Peyer's patch (tissue), 4 donors: ENCODE data around the gene SPNS3. TPM values are rescaled to one million over a fixed set of nuclear protein-coding genes. Genes with fewer than 3 reads are reported as not detected.

ENCODE experiments used
- DNase-seq, 3 donors: peaks; one replicate each; pipeline ENCODE4 v3.0.0-alpha.2; 2017 to 2019
- H3K27ac ChIP-seq, 4 donors: fragments of 200-600 bp; sonication (generic); one replicate each; pipeline ENCODE4 v1.5.1; 2016 to 2019
- H3K27me3 ChIP-seq, 2 donors: fragments of 200-600 bp; sonication (generic); one replicate each; pipeline ENCODE4 v1.5.1; 2019
- H3K36me3 ChIP-seq, 3 donors: fragments of 200-600 bp; sonication (generic); one replicate each; pipeline ENCODE4 v1.5.1; 2016 to 2019
- H3K4me1 ChIP-seq, 4 donors: fragments of 200-600 bp; sonication (generic); one replicate each; pipeline ENCODE4 v1.5.1; 2016 to 2019
- H3K4me3 ChIP-seq, 4 donors: fragments of 200-600 bp; sonication (generic); 1 replicate in 3 of 4; 2 replicates in 1 of 4; pipeline ENCODE4 v1.5.1; 2016 to 2019; ENCODE audit warnings: mild to moderate bottlenecking in 1 of 4
- H3K9me3 ChIP-seq, 4 donors: fragments of 200-600 bp; sonication (generic); one replicate each; pipeline ENCODE4 v1.5.1; 2016 to 2019; ENCODE audit warnings: mild to moderate bottlenecking in 1 of 4
- POLR2A ChIP-seq, 2 donors: fragments of 450-650 bp; IDR thresholded peaks; one replicate each; pipeline ENCODE4 v1.5.1; 2017; ENCODE audit warnings: antibody characterized with exemption in 2 of 2, mild to moderate bottlenecking in 2 of 2, moderate library complexity in 2 of 2
- total RNA-seq, 4 donors: library from RNA; depleted of rRNA; stranded (reverse); fragments of >200 nt; gene quantifications; one replicate each; pipeline ENCODE4 v1.1.0, GENCODE V29; 2016
- TF ChIP-seq, protein P1 (sequence below), 6 experiments: fragments of 450-650 bp in 4 of 6; fragments of 200-600 bp in 2 of 6; sonication (generic) in 1 of 6; IDR thresholded peaks; one replicate each; pipeline ENCODE4 v1.5.1; 2017 to 2019; ENCODE audit warnings: antibody characterized with exemption in 6 of 6, mild to moderate bottlenecking in 3 of 6, moderate library complexity in 1 of 6

SPNS3 gene
- total RNA-seq, 4 donors from 2014 or later: 1.1 to 2.0 TPM; not detected in 2

GRCh38 chr17:4531988-4532736, 98.4 kb downstream of the SPNS3 start:
- peaks cover 0 to 1% (median 0%) of the 10 kb centered on the region in 3 donors for H3K36me3 ChIP-seq
- DNase-seq: no peak
- no peaks in the 10 kb centered on the region for H3K27me3 ChIP-seq
- peaks cover 0 to 38% (median 7%) of the 10 kb centered on the region in 4 donors for H3K4me1 ChIP-seq
- no peaks in the 10 kb centered on the region for H3K9me3 ChIP-seq
- TF ChIP-seq POLR2A (IDR thresholded peaks at IDR 0.05): no peak
- TF ChIP-seq, protein P1, sequence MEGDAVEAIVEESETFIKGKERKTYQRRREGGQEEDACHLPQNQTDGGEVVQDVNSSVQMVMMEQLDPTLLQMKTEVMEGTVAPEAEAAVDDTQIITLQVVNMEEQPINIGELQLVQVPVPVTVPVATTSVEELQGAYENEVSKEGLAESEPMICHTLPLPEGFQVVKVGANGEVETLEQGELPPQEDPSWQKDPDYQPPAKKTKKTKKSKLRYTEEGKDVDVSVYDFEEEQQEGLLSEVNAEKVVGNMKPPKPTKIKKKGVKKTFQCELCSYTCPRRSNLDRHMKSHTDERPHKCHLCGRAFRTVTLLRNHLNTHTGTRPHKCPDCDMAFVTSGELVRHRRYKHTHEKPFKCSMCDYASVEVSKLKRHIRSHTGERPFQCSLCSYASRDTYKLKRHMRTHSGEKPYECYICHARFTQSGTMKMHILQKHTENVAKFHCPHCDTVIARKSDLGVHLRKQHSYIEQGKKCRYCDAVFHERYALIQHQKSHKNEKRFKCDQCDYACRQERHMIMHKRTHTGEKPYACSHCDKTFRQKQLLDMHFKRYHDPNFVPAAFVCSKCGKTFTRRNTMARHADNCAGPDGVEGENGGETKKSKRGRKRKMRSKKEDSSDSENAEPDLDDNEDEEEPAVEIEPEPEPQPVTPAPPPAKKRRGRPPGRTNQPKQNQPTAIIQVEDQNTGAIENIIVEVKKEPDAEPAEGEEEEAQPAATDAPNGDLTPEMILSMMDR (IDR thresholded peaks at IDR 0.05): no peak
- H3K27ac ChIP-seq: no peak overlapping the region
- H3K4me3 ChIP-seq: no peak overlapping the region

DNA sequence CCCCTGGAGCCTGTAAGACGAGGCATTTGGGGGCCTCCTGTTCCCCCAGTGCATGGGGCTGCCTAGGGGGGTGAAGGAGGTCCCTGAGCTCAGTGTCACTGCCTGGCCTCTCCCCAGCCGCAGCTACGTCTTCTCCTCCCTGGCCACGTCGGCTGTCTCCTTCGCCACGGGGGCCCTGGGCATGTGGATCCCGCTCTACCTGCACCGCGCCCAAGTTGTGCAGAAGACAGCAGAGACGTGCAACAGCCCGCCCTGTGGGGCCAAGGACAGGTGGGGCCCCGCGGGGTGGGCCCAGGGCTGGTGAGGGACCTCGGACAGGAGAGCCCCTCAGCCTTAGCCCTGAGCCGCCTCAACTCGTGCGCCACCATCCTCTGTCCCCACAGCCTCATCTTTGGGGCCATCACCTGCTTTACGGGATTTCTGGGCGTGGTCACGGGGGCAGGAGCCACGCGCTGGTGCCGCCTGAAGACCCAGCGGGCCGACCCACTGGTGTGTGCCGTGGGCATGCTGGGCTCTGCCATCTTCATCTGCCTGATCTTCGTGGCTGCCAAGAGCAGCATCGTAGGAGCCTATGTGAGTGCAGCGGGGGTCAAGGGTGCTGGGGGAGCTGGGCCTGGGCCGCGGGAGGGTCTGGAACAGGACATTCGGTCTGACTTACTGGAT, 99.3 kb downstream of the SPNS3 start:
- no peak for TF ChIP-seq POLR2A (IDR thresholded peaks at IDR 0.05)
- TF ChIP-seq, protein P1 (IDR thresholded peaks at IDR 0.05): no peak

GRCh38 chr17:4533523-4534504, 100.1 kb downstream of the SPNS3 start:
- peak overlapping the region; percentile 7 to 77 (median 21) for H3K27ac ChIP-seq
- no peaks in the 10 kb centered on the region for H3K27me3 ChIP-seq
- no peak overlapping the region for H3K4me3 ChIP-seq
- peaks cover 0 to 11% (median 0%) of the 10 kb centered on the region in 3 donors for H3K36me3 ChIP-seq
- H3K9me3 ChIP-seq: no peaks in the 10 kb centered on the region
- peaks cover 0 to 43% (median 7%) of the 10 kb centered on the region in 4 donors for H3K4me1 ChIP-seq
- DNase-seq: peak in 2 of 3 donors; percentile 65 to 69
- TF ChIP-seq POLR2A (IDR thresholded peaks at IDR 0.05): no peak
- TF ChIP-seq, protein P1 (IDR thresholded peaks at IDR 0.05): peak in 2 of 6 experiments; percentile 29 to 37

More for the DNA sequence above, 99.3 kb downstream of the SPNS3 start:
- peaks cover 0 to 6% (median 0%) of the 10 kb centered on the region in 3 donors for H3K36me3 ChIP-seq
- no peaks in the 10 kb centered on the region for H3K9me3 ChIP-seq
- no peak for DNase-seq
- H3K27ac ChIP-seq: peak overlapping the region in 1 of 4 donors; percentile 77
- no peaks in the 10 kb centered on the region for H3K27me3 ChIP-seq
- peaks cover 0 to 43% (median 7%) of the 10 kb centered on the region in 4 donors for H3K4me1 ChIP-seq
- H3K4me3 ChIP-seq: no peak overlapping the region

GRCh38 chr17:4534515-4534914, 100.8 kb downstream of the SPNS3 start:
- H3K4me1 ChIP-seq: peaks cover 0 to 43% (median 7%) of the 10 kb centered on the region in 4 donors
- no peak overlapping the region for H3K4me3 ChIP-seq
- no peaks in the 10 kb centered on the region for H3K9me3 ChIP-seq
- H3K27ac ChIP-seq: peak overlapping the region; percentile 7 to 77 (median 21)
- no peak for DNase-seq
- TF ChIP-seq, protein P1 (IDR thresholded peaks at IDR 0.05): no peak
- no peak for TF ChIP-seq POLR2A (IDR thresholded peaks at IDR 0.05)
- H3K36me3 ChIP-seq: peaks cover 0 to 17% (median 0%) of the 10 kb centered on the region in 3 donors
- no peaks in the 10 kb centered on the region for H3K27me3 ChIP-seq
